Measurements from ENCODE around the gene C1QTNF1. TPM values are rescaled to one million over a fixed set of nuclear protein-coding genes. Genes with fewer than 3 reads are reported as not detected.
A peak's percentile ranks its signal among the peaks of the same experiment; 100 is the strongest.

Gene C1QTNF1
- polyA plus RNA-seq, 1 of the 3 experiments (the other 2 are of a cell fraction) = 14.3 TPM

- peak; percentile 32 for DNase-seq
- TF ChIP-seq GATA2 (CRISPR knock-in tag; IDR thresholded peaks at IDR 0.05) (no peak), MXI1 (IDR thresholded peaks at IDR 0.05; ENCODE audit: low read depth, low read length) (no peak), IRF3 (IDR thresholded peaks at IDR 0.05; ENCODE audit: low read depth, low read length) (no peak), CHD2 (IDR thresholded peaks at IDR 0.05; ENCODE audit: low read length, partially characterized antibody) (no peak), RAD21 (IDR thresholded peaks at IDR 0.05; ENCODE audit: low read length) (no peak), FOSL2 (IDR thresholded peaks at IDR 0.05; ENCODE audit: borderline replicate concordance, low read depth) (no peak), TAF1 (IDR thresholded peaks at IDR 0.05; ENCODE audit: borderline replicate concordance, low read depth, low read length) (no peak), NFIC (IDR thresholded peaks at IDR 0.05; ENCODE audit: borderline replicate concordance) (no peak), YY1 (IDR thresholded peaks at IDR 0.05; ENCODE audit: low read depth) (no peak), TEAD4 (IDR thresholded peaks at IDR 0.05; ENCODE audit: borderline replicate concordance, insufficient read depth) (no peak), PBX3 (IDR thresholded peaks at IDR 0.05) (no peak), POLR2AphosphoS5 (IDR thresholded peaks at IDR 0.05; ENCODE audit: low read depth, low read length) (no peak), NRF1 (IDR thresholded peaks at IDR 0.05; ENCODE audit: low read depth, low read length) (no peak), RFX5 (IDR thresholded peaks at IDR 0.05; ENCODE audit: low read length) (no peak), MEF2A (IDR thresholded peaks at IDR 0.05; ENCODE audit: borderline replicate concordance, low read depth) (no peak)
- TF ChIP-seq, protein P1, sequence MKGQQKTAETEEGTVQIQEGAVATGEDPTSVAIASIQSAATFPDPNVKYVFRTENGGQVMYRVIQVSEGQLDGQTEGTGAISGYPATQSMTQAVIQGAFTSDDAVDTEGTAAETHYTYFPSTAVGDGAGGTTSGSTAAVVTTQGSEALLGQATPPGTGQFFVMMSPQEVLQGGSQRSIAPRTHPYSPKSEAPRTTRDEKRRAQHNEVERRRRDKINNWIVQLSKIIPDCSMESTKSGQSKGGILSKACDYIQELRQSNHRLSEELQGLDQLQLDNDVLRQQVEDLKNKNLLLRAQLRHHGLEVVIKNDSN (IDR thresholded peaks at IDR 0.05; ENCODE audit: borderline replicate concordance, low read depth) = no peak
- TF ChIP-seq, protein P2, sequence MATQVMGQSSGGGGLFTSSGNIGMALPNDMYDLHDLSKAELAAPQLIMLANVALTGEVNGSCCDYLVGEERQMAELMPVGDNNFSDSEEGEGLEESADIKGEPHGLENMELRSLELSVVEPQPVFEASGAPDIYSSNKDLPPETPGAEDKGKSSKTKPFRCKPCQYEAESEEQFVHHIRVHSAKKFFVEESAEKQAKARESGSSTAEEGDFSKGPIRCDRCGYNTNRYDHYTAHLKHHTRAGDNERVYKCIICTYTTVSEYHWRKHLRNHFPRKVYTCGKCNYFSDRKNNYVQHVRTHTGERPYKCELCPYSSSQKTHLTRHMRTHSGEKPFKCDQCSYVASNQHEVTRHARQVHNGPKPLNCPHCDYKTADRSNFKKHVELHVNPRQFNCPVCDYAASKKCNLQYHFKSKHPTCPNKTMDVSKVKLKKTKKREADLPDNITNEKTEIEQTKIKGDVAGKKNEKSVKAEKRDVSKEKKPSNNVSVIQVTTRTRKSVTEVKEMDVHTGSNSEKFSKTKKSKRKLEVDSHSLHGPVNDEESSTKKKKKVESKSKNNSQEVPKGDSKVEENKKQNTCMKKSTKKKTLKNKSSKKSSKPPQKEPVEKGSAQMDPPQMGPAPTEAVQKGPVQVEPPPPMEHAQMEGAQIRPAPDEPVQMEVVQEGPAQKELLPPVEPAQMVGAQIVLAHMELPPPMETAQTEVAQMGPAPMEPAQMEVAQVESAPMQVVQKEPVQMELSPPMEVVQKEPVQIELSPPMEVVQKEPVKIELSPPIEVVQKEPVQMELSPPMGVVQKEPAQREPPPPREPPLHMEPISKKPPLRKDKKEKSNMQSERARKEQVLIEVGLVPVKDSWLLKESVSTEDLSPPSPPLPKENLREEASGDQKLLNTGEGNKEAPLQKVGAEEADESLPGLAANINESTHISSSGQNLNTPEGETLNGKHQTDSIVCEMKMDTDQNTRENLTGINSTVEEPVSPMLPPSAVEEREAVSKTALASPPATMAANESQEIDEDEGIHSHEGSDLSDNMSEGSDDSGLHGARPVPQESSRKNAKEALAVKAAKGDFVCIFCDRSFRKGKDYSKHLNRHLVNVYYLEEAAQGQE (IDR thresholded peaks at IDR 0.05; ENCODE audit: low read depth, low read length) = no peak
- H2AFZ ChIP-seq (ENCODE audit: low read depth) = no peak overlapping the region
- H3K79me2 ChIP-seq (ENCODE audit: insufficient read depth) = no peaks in the 10 kb centered on the region
- no peaks in the 10 kb centered on the region for H3K9me2 ChIP-seq
- H3F3A ChIP-seq (replicated peaks; ENCODE audit: insufficient read depth) = peaks cover 3% of the 10 kb centered on the region
- CTCF ChIA-PET = interaction anchor here (0.6 to 45.1 kb wide), 37 partner anchors 8 to 331 kb away, joined by 3 to 1305 read pairs (median 7); partner anchors contain the start of gene ENGASE
- peaks cover 0 to 13% of the 10 kb centered on the region in 2 experiments; a peak in 1 of 4 replicates for H3K4me1 ChIP-seq (ENCODE audit: control insufficient read depth in 1 of 2, insufficient read depth in 2 of 2, low read depth in 1 of 2, low read length in 1 of 2)
- H3K36me3 ChIP-seq (replicated peaks in 1 of 2; ENCODE audit: control insufficient read depth in 1 of 2, insufficient read depth in 2 of 2, low read length in 1 of 2) = peaks cover 7 to 62% of the 10 kb centered on the region in 2 experiments
- no peak overlapping the region for H3K9ac ChIP-seq
- no peaks in the 10 kb centered on the region for H3K9me3 ChIP-seq
- H3K27me3 ChIP-seq (ENCODE audit: insufficient read depth) = no peaks in the 10 kb centered on the region
- WGBS (ENCODE audit: low lambda C conversion rate) = 81% methylated on average over 18 of the region's 28 CpGs
- H4K20me1 ChIP-seq (ENCODE audit: insufficient read depth) = peaks cover 24% of the 10 kb centered on the region
- no peak overlapping the region for H3K4me2 ChIP-seq
- POLR2A ChIA-PET = no interaction called here
- no peak overlapping the region for H3K27ac ChIP-seq (ENCODE audit: low read depth in 2 of 2, low read length in 1 of 2)
- H3K4me3 ChIP-seq (ENCODE audit: low read depth in 2 of 2, low read length in 1 of 2) = no peak overlapping the region; a peak in 1 of 4 replicates
These were observed 59.4 kb downstream of the C1QTNF1 start for GRCh38 chr17:79083191-79083971.

Data from SK-N-SH (cell line).